ENCODE data around the gene PRKG1.

The PRKG1 gene

GRCh38 chr10:51097546-51097945 lies 23.3 kb downstream of the PRKG1 start:
- DNase-seq (no peak), ATAC-seq (ENCODE audit: insufficient read depth, low read depth) (no peak)
- H3K9ac ChIP-seq (ENCODE audit: low read depth, low read length): no peak overlapping the region
- TF ChIP-seq, protein P1, sequence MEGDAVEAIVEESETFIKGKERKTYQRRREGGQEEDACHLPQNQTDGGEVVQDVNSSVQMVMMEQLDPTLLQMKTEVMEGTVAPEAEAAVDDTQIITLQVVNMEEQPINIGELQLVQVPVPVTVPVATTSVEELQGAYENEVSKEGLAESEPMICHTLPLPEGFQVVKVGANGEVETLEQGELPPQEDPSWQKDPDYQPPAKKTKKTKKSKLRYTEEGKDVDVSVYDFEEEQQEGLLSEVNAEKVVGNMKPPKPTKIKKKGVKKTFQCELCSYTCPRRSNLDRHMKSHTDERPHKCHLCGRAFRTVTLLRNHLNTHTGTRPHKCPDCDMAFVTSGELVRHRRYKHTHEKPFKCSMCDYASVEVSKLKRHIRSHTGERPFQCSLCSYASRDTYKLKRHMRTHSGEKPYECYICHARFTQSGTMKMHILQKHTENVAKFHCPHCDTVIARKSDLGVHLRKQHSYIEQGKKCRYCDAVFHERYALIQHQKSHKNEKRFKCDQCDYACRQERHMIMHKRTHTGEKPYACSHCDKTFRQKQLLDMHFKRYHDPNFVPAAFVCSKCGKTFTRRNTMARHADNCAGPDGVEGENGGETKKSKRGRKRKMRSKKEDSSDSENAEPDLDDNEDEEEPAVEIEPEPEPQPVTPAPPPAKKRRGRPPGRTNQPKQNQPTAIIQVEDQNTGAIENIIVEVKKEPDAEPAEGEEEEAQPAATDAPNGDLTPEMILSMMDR (IDR thresholded peaks at IDR 0.05; ENCODE audit: borderline replicate concordance, extremely low read depth, low read length, poor library complexity, severe bottlenecking): no peak
- no peak for TF ChIP-seq EZH2 (IDR thresholded peaks at IDR 0.05; ENCODE audit: borderline replicate concordance, low read depth, low read length, severe bottlenecking)
- H3K27me3 ChIP-seq (ENCODE audit: insufficient read depth, low read length, poor library complexity): no peaks in the 10 kb centered on the region
- no peaks in the 10 kb centered on the region for H4K20me1 ChIP-seq (ENCODE audit: insufficient read depth, low read length)
- no peaks in the 10 kb centered on the region for H3K79me2 ChIP-seq (ENCODE audit: insufficient read depth, low read length)
- no peak overlapping the region for H3K4me2 ChIP-seq (ENCODE audit: insufficient read depth, low read length)
- H3K27ac ChIP-seq (ENCODE audit: low read length): no peak overlapping the region
- H3K4me1 ChIP-seq (ENCODE audit: insufficient read depth, low read length): no peaks in the 10 kb centered on the region
- no peaks in the 10 kb centered on the region for H3K9me3 ChIP-seq (ENCODE audit: insufficient read depth, low read length, severe bottlenecking)
- no peaks in the 10 kb centered on the region for H3K36me3 ChIP-seq (ENCODE audit: insufficient read depth, low read length)
- H3K4me3 ChIP-seq (ENCODE audit: low read depth in 1 of 2, low read length in 2 of 2): no peak overlapping the region
- H2AFZ ChIP-seq (ENCODE audit: low read depth, low read length): no peak overlapping the region

DNA sequence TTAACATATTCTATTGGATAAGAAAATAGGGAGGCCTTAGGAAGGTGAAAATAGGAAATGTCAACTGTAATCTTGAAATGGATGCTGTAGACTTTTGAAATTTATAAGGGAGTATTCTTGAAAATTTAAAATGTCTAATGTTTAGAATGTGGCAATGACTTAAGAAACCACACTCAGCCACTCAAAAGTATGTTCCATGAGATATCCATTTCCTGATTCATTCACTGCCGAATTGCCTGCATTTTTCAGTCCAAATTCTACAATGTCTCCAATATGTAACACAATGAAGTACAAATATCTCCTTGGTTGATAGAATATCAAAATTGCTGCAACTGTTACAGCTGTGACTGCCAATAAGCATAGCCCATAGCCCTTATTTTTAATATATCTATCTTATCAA lies 25.9 kb downstream of the PRKG1 start:
- Histone ChIP-seq H3K79me2 (ENCODE audit: insufficient read depth, low read length) (no peaks in the 10 kb centered on the region), H3K4me3 (ENCODE audit: low read depth in 1 of 2, low read length in 2 of 2) (no peak overlapping the region), H3K27ac (ENCODE audit: low read length) (no peak overlapping the region), H2AFZ (ENCODE audit: low read depth, low read length) (no peak overlapping the region), H3K9me3 (ENCODE audit: insufficient read depth, low read length, severe bottlenecking) (no peaks in the 10 kb centered on the region), H3K4me2 (ENCODE audit: insufficient read depth, low read length) (no peak overlapping the region), H3K9ac (ENCODE audit: low read depth, low read length) (no peak overlapping the region), H3K36me3 (ENCODE audit: insufficient read depth, low read length) (no peaks in the 10 kb centered on the region), H3K4me1 (ENCODE audit: insufficient read depth, low read length) (no peaks in the 10 kb centered on the region), H4K20me1 (ENCODE audit: insufficient read depth, low read length) (no peaks in the 10 kb centered on the region), H3K27me3 (ENCODE audit: insufficient read depth, low read length, poor library complexity) (no peaks in the 10 kb centered on the region)
- ATAC-seq (ENCODE audit: insufficient read depth, low read depth) (no peak), DNase-seq (no peak)
- no peak for TF ChIP-seq EZH2 (IDR thresholded peaks at IDR 0.05; ENCODE audit: borderline replicate concordance, low read depth, low read length, severe bottlenecking)
- TF ChIP-seq, protein P1 (IDR thresholded peaks at IDR 0.05; ENCODE audit: borderline replicate concordance, extremely low read depth, low read length, poor library complexity, severe bottlenecking): no peak

GRCh38 chr10:51103554-51104217 lies 29.4 kb downstream of the PRKG1 start:
- no peaks in the 10 kb centered on the region for H4K20me1 ChIP-seq (ENCODE audit: insufficient read depth, low read length)
- H3K36me3 ChIP-seq (ENCODE audit: insufficient read depth, low read length): no peaks in the 10 kb centered on the region
- TF ChIP-seq, protein P1 (IDR thresholded peaks at IDR 0.05; ENCODE audit: borderline replicate concordance, extremely low read depth, low read length, poor library complexity, severe bottlenecking): no peak
- TF ChIP-seq EZH2 (IDR thresholded peaks at IDR 0.05; ENCODE audit: borderline replicate concordance, low read depth, low read length, severe bottlenecking): no peak
- H3K27me3 ChIP-seq (ENCODE audit: insufficient read depth, low read length, poor library complexity): no peaks in the 10 kb centered on the region
- no peaks in the 10 kb centered on the region for H3K4me1 ChIP-seq (ENCODE audit: insufficient read depth, low read length)
- H3K9ac ChIP-seq (ENCODE audit: low read depth, low read length): no peak overlapping the region
- no peak overlapping the region for H3K4me2 ChIP-seq (ENCODE audit: insufficient read depth, low read length)
- no peak overlapping the region for H2AFZ ChIP-seq (ENCODE audit: low read depth, low read length)
- H3K27ac ChIP-seq (ENCODE audit: low read length): no peak overlapping the region
- H3K4me3 ChIP-seq (ENCODE audit: low read depth in 1 of 2, low read length in 2 of 2): no peak overlapping the region
- no peaks in the 10 kb centered on the region for H3K79me2 ChIP-seq (ENCODE audit: insufficient read depth, low read length)
- no peaks in the 10 kb centered on the region for H3K9me3 ChIP-seq (ENCODE audit: insufficient read depth, low read length, severe bottlenecking)
- DNase-seq (no peak), ATAC-seq (ENCODE audit: insufficient read depth, low read depth) (no peak)
